NCI-H1930 (cell line): ENCODE data around the gene SLX4IP.

Source experiments
- DNase-seq, 2 experiments: peaks; one replicate each; lab custom pipeline; 2025; lab: John Stamatoyannopoulos, UW

SLX4IP gene

DNA sequence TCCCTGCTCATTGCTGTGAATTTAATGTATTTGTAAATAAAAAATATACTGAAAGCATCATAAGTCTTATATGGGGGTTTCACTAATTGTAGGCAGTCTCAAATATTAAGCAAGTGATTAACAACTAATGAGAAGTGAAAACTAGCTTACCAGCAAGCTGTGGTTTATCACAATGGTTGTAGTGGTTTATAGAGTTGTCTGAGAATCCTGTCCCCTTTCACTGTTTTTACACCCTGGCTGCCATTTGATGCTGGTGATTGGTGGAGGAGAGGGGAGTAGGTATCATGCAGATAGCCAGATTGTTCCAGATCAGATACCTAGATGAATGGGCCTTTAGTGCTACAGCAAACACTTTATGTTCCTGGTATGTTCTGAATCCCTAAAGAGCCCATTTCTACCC is 7.1 kb upstream of the SLX4IP start:
- no peak for DNase-seq

DNA sequence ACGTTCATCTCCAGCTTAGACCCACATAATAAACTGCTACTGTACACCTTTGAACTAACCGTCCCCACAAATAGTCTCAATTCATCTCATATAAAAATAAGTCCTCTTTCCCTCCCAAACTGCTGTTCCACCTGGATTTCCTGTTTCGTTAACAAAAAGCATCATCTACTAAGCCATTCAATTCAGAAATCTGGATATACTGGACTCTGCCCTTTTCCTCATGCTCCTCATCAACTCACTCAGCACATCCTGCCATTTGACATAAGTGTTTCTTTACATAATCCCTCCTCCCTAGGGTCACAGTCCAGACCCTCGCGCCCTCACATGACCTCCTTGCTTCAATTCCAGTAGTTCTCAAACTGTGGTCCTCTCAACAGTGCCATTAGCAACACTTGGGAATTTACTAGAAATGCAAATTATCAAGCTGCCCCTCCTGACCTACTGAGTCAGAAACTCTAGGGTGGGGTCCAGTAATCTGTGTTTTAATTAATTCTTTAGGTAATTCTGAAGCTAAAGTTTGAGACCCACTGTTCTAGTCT is 5.6 kb upstream of the SLX4IP start:
- DNase-seq = no peak

DNA sequence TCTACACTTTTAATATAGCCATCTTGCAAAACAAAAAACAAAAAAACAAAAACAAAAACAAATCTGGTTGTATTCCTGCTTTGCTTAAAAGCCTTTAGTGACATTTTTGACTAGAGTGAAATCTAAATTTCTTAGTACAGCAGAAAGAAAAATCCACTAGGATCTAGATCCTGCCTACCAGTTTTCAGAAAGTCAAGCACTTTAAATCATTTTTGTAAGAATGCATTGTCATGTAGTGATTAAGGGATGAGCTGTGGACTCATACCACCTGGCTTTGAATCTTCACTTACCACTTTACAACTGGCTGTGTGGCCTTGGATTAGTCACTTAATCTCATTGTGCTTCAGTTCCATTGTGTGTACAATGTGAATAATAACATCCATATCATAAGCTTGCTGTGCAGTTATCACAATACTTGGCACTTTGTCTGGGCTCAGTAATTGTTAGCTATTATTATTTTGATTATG is 5.1 kb upstream of the SLX4IP start:
- no peak for DNase-seq

DNA sequence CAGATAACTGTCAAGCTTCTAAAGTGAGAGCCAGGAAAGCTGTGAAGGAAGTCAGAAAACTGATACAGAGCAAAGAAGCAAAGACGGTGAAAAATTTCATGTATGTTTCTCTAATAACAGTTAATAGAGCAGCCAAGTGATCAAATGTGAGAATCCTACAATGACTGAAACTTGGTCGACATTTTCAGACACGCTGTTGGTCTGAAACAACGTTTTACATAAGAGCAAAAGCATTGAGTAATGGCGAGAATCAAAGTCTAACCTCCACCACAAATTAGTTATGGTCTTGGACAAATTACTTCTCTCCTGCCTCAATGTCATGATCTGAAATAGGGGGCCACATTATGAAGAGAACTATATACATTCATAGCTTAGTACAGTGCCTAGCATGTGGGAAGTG is 4.4 kb upstream of the SLX4IP start:
- DNase-seq = no peak

DNA sequence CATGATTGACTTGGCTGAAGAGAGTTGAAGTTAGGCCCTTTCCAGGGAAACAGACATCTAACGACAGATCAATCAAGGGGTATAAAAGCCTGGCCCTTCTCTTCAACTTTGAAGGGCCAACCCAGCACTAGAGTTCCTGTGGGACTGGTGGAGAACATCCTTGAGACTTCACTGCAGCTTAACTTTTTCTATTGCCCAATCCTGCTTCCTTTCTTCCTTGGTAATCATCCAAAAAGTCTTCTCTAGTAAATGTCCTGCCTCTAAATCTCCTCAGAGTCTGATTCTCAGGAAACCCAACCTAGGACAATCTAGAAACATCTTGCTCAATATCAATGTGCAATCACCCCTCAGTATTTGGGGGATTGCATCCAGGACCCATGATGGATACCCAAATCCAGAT is 3.0 kb upstream of the SLX4IP start:
- DNase-seq = no peak

DNA sequence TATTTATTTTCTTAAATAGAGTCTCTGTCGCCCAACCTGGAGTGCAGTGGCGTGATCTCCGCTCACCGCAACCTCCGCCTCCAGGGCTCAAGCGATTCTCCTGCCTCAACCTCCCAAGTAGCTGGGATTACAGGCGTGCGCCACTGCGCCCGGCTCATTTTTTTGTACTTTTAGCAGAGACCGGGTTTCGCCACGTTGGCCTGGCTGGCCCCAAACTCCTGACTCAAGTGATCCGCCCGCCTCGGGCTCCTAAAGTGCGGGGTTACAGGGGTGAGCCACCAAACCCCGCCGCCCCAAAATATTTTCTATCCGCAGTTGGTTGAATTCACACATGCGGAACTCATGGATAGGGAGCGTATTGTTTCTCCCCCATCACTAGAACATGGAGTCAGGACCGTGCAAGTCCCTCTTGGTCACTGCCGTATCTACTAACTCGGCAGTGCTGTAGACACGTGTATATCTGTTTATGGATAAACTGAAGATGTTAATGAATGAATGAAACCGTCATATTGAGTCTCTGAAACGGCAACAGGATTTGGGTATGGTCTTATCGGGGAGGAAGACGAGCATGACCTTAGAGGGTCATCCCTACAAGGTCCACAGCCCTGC is 2.0 kb upstream of the SLX4IP start:
- no peak for DNase-seq

DNA sequence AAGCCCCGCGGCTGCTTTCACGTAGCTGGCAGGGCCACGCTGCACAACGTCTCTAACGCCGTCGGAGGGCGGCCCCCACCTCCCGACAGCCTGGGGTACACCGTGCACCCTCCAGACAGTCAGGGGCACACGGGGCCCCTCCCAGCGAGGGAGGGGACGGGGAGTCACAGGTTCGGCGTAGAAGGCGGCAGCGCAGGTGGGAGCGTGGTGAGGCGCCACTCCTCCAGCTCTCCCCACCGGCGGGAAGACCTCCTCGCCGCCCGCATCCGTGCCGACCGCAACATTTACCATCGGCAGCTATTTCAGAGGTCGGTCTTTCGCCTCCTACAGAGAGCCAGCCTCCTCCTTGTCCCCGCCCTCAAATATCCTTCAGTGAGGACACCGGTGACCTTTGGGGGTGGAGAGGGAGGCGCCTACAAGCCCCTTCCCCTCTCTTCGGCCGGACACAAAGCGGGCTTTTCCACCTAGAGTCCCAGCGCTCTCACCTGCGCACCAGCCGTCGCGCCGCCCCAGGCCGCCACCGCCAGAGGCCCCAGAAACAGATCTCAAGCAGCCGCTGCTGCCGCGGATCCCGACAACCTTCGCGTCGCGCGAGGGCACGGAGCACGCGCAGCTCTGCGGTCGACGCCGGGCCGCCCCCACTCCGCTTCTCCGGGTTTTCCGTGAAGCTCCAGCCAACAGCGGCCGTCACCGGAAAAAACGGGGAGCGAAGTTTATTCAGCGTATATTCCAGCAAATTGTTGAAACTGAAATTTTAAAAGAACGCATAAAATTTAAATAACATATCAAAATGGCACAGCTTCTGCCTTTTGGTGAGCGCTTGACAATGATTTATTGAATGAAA is 1.3 kb upstream of the SLX4IP start, which contains the start of gene MKKS:
TSS of gene MKKS (minus strand) at position 600 of the 844 bp plus-strand sequence. CDS start 20,708 bp downstream, outside the sequence.
- peak; percentile 75 to 90 for DNase-seq

DNA sequence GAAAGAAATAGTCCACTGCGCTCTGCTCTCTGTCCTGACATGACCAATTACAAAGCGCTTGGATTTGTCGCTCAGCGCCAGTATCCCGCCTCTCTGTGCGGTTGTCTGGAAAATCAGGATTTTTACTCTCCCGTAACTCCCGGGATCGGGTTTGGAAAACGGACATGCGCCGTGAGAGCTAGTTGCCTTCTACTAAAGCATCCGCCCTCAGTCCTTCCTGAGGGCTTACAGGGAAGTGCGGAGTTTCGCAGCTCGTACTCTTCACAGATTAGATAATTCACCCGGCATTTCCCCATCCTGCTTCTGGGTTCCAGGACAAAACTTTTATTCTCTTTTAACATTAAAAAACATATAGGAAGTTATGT is 656 bp upstream of the SLX4IP start:
- DNase-seq = peak; percentile 95 to 97

DNA sequence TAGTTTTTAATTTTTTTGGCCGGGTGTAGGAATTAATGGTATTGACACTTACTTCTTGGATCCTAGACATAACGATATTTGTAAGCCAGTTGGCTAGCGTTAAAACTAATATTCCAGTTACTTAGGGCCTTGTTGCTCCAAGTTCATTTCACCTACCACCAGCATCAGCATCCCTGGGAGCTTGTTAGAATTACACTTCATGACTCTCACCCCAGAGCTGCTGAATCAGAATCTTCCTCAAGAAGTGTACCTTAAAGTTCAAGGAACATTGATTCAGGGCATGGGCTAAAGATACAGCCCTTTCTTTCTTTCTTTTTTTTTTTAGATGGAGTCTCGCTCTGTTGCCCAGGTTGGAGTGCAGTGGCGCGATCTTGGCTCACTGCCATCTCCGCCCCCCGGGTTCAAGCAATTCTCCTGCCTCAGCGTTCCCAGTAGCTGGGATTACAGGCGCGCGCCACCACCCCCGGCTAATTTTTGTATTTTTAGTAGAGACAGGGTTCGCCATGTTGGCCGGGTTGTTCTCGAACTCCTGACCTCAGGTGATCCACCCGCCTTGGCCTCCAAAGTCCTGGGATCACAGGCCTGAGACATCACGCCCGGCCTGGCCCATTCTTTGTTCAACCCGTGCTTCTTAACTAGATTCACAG is 1.1 kb downstream of the SLX4IP start:
- DNase-seq = no peak

DNA sequence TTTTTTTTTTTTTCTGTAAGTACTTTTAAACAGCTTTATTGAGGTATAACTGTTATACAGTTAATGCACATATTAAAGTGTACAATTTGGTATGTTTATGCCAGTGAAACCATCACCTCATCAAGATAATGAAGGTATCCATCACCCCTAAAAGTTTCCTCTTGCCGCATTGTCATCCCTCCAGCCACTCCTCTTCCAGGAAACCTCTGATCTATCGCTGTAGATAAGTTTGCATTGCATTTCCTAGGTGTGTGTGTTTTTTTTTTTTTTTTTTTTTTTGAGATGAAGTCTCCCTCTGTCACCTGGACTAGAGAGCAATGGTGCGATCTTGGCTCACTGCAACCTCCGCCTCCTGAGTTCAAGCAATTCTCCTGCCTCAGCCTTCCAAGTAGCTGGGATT is 3.1 kb downstream of the SLX4IP start:
- DNase-seq = no peak

DNA sequence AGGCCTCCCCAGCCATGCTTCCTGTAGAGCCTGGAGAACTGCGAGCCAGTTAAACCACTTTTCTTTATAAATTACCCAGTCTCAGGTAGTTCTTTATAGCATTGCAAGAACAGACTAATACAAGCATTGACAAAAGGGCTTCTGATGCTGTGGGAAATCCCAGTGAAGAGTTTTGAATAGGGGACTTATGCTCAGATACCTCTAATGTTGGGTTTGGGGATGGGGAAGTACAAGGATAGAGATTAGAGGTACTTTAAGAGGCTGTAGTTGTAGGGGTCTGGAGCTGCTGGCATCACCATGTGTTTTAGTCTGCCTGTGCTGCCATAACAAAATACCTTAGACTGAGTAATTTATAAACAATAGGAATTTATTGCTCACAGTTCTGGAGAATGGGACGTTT is 8.8 kb downstream of the SLX4IP start:
- no peak for DNase-seq

DNA sequence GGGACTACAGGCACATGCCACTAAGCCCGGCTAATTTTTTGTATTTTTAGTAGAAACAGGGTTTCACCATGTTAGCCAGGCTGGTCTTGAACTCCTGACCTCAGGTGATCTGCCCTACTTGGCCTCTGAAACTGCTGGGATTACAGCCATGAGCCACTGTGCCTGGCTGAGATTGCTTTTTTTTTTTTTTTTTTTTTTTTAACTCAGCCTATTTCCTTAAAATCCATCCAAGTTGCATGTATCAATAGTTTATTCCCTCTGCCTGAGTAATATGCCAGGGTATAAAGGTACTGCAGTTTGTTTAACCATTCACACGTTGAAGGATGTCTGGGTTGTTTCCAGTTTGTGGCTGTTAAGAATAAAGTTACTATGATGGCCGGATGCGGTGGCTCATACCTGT is 10.7 kb downstream of the SLX4IP start:
- DNase-seq = no peak

DNA sequence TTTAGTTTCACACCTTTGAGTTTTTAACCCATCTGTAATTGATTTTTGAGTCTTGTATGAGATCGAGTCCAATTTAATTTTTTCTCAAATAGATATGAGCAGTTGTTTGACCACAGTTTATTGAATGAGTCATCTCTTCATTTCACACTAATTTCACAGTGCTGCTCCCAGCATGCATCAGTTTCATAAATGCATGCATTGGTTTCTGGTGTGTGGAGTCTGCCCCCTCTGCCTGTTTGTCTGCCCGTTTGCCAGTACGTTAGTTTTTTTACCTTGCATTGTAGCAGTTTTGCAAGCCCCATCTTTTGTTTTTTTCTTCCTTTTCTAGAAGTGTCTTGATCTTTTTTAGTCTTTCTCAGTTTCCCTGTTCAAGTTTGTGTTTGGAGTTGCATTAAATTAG is 11.9 kb downstream of the SLX4IP start:
- DNase-seq = no peak

DNA sequence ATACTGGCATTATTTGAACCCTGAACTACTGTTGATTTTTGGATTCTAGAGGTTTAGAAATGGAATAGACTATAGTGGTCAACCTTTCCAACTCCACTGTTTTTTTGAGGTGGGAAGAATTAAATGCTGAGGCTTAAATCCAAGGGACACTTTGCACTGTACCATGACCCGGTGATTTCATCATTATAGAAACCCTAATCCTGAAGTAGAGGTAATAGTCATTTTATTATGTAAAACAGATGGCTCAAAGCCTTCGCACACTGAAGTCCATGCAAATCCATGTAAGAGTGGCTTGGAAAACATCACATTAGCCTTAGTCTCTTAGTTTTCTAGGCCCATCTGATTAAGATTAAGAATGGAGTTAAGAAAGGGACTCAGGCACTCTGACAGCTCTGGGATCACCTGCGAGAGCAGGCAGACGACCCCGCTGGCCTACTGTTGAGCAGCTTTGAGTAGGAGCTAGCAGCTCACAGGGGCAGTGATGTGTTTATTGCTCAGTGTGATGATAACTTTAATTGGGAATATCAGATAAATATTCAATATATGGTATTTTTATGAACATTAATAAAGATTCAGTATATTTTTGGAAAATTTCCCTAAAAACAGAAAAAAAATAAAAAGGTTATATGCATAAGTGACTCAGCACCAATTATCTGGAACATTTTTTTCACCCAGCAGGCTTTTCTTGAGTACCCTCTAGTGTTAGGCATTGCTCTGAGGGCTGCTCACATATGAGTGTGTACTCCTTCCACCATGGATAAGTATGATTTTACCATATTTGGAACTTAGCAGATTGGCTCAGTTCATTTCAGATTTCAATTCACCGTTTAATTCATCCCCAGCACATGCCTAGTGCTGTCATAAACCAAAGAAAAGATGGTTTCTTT is 13.4 kb downstream of the SLX4IP start:
- DNase-seq = no peak

DNA sequence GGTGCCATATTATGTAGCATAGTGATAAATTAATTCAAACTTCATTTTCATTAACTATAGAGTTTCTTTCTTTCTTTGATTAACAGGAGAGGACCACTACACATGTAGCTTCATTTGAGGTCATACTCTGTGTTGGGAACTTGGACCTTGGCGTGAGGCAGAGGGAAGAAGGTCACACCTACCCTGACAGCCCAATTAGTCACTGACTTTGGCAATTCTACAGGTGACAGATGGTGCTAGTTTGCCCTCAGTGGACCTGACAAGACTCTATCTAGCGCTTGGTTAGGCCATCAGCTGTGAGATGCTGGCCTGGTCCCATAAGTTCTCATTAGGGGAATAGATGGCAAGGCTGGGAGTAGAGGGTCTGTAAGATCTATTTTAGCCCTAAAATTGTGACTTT is 14.2 kb downstream of the SLX4IP start:
- DNase-seq = no peak

DNA sequence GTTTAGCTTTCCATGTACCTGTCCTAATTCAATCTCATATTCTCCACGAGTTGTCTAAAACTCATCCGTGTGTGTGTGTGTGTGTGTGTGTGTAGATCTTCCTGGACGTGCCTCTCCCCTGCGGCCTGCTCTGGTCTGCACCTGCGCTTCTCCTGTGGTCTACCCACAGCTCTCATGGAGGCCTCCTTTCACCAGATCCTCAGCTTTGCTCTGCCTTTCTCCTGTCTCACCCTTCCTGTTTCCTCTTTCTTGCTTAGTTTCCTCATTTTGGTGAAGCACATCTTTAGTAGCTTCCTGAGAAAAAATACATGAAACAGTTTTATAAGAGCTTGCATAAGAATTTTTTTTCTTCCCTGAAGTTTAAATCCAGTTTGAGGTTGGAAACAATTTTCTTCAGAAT is 18.1 kb downstream of the SLX4IP start:
- no peak for DNase-seq

DNA sequence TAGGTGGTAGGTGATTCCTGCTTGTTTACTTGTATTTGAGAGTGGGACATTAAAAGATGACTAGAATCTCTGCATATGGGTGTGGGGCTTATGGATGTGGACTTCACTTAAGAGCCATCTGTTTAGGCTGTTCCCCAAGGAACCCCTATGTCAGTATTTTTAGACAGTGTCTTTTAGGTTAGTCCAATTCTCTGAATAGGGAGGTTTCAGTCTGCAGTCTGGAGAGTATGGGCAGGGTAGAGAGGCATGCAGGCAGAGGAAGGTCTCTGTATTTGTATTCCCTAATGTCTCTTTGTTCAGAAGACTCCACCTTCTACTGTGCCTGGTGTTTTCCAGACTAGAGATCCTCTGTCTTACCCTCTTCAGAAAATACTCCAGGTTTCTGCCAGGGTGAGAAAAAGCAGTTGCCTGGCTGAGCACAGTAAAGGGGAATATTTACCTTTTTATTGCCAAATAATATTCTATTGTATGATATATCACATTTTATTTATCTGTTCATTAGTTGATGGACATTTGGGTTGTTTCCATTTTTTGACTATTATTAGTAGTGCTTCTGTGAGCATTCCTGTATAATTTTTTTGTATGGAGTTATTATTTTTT is 19.1 kb downstream of the SLX4IP start:
- DNase-seq = no peak

DNA sequence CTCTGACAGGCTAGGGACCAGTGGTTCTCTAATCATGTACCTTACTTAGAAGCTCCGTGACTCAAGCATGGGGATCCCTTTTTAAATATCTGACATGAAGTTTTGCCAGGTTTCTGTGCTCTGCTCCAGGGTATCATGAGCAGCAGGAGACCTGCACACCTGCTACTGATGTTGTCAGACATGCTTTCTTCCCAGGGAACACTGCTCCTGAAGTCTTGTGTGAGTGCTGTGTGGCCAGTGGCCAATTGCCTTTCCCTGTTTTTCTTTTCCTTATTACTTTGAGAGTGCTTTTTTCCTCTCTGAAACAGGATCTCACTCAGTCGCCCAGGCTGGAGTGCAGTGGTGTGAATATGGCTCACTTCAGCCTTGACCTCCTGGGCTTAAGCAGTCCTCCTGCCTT is 26.4 kb downstream of the SLX4IP start:
- DNase-seq = no peak

DNA sequence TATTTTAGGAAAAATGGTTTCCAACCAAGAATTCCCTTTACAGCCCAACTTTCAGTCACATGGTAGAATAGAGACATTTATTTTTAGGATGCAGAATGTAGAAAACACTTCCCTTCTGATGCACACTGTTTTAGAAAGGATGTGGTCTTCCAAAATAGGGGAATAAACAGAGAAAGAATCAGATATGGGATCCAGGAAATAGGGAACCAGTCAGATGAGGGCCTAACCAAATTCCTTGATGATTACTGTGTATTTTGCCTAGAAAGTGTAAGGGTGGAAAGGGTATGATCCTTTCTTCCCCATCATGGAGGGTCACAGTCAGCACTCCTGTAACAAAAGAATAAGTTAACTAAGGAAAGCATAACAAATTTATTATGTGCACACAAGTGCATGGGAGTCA is 27.4 kb downstream of the SLX4IP start:
- no peak for DNase-seq

DNA sequence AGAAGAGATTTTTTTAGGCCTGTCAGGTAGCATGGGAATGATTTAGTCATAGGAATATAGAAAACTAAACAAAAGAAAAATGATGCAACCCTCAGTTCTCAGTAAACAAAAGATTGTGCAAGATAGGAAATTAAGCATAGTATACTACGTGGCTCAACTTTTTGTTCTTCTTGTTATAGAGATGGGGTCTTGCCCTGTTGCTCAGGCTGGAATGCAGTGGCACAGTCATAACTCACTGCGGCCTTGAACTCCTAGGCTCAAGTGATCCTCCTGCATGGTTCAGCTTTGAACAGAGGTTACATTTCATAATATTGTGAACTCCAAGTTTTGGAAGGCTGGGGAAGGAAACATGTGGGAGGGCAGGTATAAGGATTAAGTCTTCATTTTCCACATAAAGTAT is 28.5 kb downstream of the SLX4IP start:
- DNase-seq = no peak

DNA sequence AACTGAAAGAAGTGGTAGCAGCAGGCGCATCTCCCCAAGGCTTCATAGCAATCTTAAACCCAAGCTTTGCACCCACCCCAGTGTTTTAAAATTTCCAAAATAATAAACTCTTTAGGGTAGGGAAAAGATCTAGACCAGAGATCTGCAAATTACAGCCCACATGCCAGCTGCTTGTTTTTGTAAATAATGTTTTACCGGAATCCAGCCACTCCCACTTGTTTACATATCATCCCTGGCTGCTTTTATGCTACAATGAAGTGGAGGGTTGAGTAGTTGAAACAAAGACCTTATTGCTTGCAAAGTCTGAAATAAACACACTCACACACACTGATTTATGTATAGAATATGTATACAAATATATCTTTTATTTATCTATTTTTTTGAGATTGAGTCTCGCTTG is 30.0 kb downstream of the SLX4IP start:
- DNase-seq = no peak
